ENCODE results near the gene VAC14.

Gene VAC14

DNA sequence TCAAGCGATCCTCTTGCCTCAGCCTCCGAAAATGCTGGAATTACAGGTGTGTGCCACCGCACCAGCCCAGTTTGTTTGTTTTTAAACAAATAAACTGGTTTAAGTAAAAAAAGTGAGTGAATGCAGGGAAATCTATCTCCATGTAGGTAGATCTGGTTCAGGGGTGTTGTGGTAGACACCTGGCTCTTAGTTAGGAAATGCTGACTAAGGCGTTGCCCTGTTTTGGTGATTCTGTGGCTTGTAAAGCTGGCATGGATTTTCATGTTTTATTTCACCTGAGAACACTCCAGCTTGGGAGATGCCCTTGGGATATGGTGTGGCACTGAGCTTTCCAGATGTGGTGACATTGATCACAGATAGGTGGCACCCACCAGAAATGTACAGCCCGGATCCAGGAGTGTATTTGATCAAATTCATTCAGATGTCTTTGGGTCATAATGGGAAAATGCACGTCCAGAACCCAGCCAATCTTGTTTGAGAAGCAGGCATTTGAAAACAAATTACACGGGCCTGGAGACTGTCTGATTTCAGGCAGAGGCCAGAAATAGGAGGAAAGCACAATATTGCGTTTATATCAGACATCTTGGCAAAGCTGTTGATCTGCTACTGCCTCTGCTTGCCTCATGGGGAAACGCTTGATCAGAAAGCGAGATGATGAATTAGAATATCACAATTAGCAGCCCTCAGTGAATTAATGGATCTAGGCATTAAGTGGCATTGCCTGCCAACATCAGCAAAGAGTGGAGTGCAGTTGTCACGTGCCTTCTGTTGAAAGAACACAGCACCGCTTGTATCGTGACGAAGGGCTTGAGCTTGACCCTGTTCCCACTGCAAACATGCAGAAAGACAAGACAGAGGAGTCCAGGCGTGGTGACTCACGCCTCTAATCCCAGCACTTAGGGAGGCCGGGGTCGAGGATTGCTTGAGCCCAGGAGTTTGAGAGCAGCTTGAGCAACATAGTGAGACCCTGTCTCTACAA, 161.9 kb downstream of the VAC14 start:
- no peak for DNase-seq
- Mint-ChIP-seq H3K27me3 (ENCODE audit: low read depth, poor library complexity) (peaks cover 23% of the 10 kb centered on the region), H3K27ac (no peak overlapping the region), H3K4me3 (no peak overlapping the region), H3K36me3 (ENCODE audit: low read depth) (no peaks in the 10 kb centered on the region), H3K9me3 (no peaks in the 10 kb centered on the region), H3K4me1 (peaks cover 5% of the 10 kb centered on the region)
- no peak for TF ChIP-seq CTCF (IDR thresholded peaks at IDR 0.05)

Measured in nephron progenitor cell (in vitro differentiated cells).